HEK293 (cell line): ENCODE measurements around the gene CACUL1.

Source experiments
- CTCF ChIA-PET: fragments of 350-600 bp; formaldehyde crosslinking; extraction: SDS; loops from one replicate; lab custom pipeline; 2021; ENCODE audit warnings: antibody characterized with exemption; lab: Yijun Ruan, JAX
- POLR2A ChIA-PET: fragments of 300-600 bp; formaldehyde crosslinking; extraction: SDS; loops from one replicate; lab custom pipeline; 2020; ENCODE audit warnings: antibody characterized with exemption, inconsistent platforms; lab: Yijun Ruan, JAX
- H3K27ac ChIP-seq: fragments of 200-500 bp; sonication (Bioruptor generic); 2 replicates; pipeline ENCODE4 v1.5.1; 2014; ENCODE audit warnings: low read depth, low read length, control low read depth, inconsistent platforms; ENCODE audit errors: extremely low read depth
- H3K36me3 ChIP-seq, 2 experiments: fragments of 200-500 bp in 1 of 2; sonication (Bioruptor generic) in 1 of 2; 1 replicate in 1 of 2; 2 replicates in 1 of 2; pipeline ENCODE4 v1.5.1; 2014 to 2017; ENCODE audit warnings: inconsistent platforms in 2 of 2, low read length in 2 of 2; ENCODE audit not compliant: control insufficient read depth in 2 of 2, insufficient read depth in 1 of 2
- H3K4me1 ChIP-seq: fragments of 200-500 bp; sonication (Bioruptor generic); 2 replicates; pipeline ENCODE4 v1.5.1; 2014; ENCODE audit warnings: mild to moderate bottlenecking, low read length, inconsistent platforms; ENCODE audit not compliant: control insufficient read depth, insufficient read depth
- H3K4me3 ChIP-seq: 2 replicates; pipeline ENCODE4 v1.5.1; 2011; ENCODE audit warnings: low read depth, mild to moderate bottlenecking, control low read depth, low read length, moderate library complexity
- H3K9me3 ChIP-seq: fragments of 200-500 bp; sonication (Bioruptor generic); 2 replicates; pipeline ENCODE4 v1.5.1; 2014; ENCODE audit warnings: low read depth, low read length, inconsistent platforms; ENCODE audit not compliant: control insufficient read depth, insufficient read depth
- PRDM1 ChIP-seq: fragments of 450-650 bp; formaldehyde crosslinking; IDR thresholded peaks from 2 replicates; pipeline ENCODE4; 2016; ENCODE audit warnings: missing biosample characterization, missing genetic modification characterization
- ZBTB11 ChIP-seq: fragments of 450-650 bp; formaldehyde crosslinking; conservative IDR thresholded peaks from 2 replicates; pipeline ENCODE4 v1.5.1; 2016; ENCODE audit warnings: low read depth, missing biosample characterization, missing genetic modification characterization
- ZBTB17 ChIP-seq: fragments of 450-650 bp; formaldehyde crosslinking; IDR thresholded peaks from 2 replicates; pipeline ENCODE4 v1.5.1; 2016; ENCODE audit warnings: missing biosample characterization, missing genetic modification characterization
- ZBTB21 ChIP-seq: fragments of 450-650 bp; formaldehyde crosslinking; IDR thresholded peaks from 2 replicates; pipeline ENCODE4 v1.5.1; 2017; ENCODE audit warnings: missing biosample characterization, missing genetic modification characterization
- ZNF138 ChIP-seq: fragments of 450-650 bp; formaldehyde crosslinking; IDR thresholded peaks from 2 replicates; pipeline ENCODE4 v1.5.1; 2016; ENCODE audit warnings: missing biosample characterization, missing genetic modification characterization, borderline replicate concordance
- ZNF362 ChIP-seq: fragments of 450-650 bp; formaldehyde crosslinking; IDR thresholded peaks from 2 replicates; pipeline ENCODE4 v1.5.1; 2016; ENCODE audit warnings: missing biosample characterization, missing genetic modification characterization
- ZNF394 ChIP-seq: fragments of 450-650 bp; formaldehyde crosslinking; IDR thresholded peaks from 2 replicates; pipeline ENCODE4 v1.5.1; 2016; ENCODE audit warnings: missing biosample characterization, missing genetic modification characterization, mild to moderate bottlenecking, moderate library complexity, borderline replicate concordance
- ZNF404 ChIP-seq: fragments of 450-650 bp; formaldehyde crosslinking; IDR thresholded peaks from 2 replicates; pipeline ENCODE4 v1.5.1; 2017; ENCODE audit warnings: missing biosample characterization, missing genetic modification characterization
- ZNF610 ChIP-seq: fragments of 450-650 bp; formaldehyde crosslinking; IDR thresholded peaks from 2 replicates; pipeline ENCODE4 v1.5.1; 2016; ENCODE audit warnings: missing biosample characterization, missing genetic modification characterization, borderline replicate concordance
- ZNF654 ChIP-seq: fragments of 450-650 bp; formaldehyde crosslinking; IDR thresholded peaks from 2 replicates; pipeline ENCODE4 v1.5.1; 2016; ENCODE audit warnings: low read depth, missing biosample characterization, missing genetic modification characterization
- ZNF777 ChIP-seq: fragments of 450-650 bp; formaldehyde crosslinking; IDR thresholded peaks from 2 replicates; pipeline ENCODE4 v1.5.1; 2017; ENCODE audit warnings: missing biosample characterization, missing genetic modification characterization, borderline replicate concordance
- TF ChIP-seq, protein P1 (sequence below): fragments of 450-650 bp; formaldehyde crosslinking; IDR thresholded peaks from 2 replicates; pipeline ENCODE4 v1.5.1; 2016; ENCODE audit warnings: missing biosample characterization, missing genetic modification characterization
- TF ChIP-seq, protein P2 (sequence below): fragments of 450-650 bp; formaldehyde crosslinking; IDR thresholded peaks from 2 replicates; pipeline ENCODE4 v1.5.1; 2017; ENCODE audit warnings: missing biosample characterization, missing genetic modification characterization
- TF ChIP-seq, protein P3 (sequence below): fragments of 450-650 bp; formaldehyde crosslinking; IDR thresholded peaks from 2 replicates; pipeline ENCODE4 v1.5.1; 2016; ENCODE audit warnings: missing biosample characterization, missing genetic modification characterization

CACUL1 gene

GRCh38 chr10:118723466-118723865, 31.3 kb downstream of the CACUL1 start:
- TF ChIP-seq PRDM1 (no peak), ZNF777 (tag by site-specific recombination) (no peak), ZNF394 (no peak), ZNF138 (tag by site-specific recombination) (no peak), ZNF404 (tag by site-specific recombination) (no peak)
- TF ChIP-seq, protein P1, sequence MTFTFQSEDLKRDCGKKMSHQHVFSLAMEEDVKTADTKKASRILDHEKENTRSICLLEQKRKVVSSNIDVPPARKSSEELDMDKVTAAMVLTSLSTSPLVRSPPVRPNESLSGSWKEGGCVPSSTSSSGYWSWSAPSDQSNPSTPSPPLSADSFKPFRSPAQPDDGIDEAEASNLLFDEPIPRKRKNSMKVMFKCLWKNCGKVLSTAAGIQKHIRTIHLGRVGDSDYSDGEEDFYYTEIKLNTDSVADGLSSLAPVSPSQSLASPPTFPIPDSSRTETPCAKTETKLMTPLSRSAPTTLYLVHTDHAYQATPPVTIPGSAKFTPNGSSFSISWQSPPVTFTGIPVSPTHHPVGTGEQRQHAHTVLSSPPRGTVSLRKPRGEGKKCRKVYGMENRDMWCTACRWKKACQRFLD (tag by site-specific recombination), result no peak
- Histone ChIP-seq H3K4me3 (no peak overlapping the region), H3K4me1 (peaks cover 13% of the 10 kb centered on the region), H3K27ac (no peak overlapping the region), H3K9me3 (no peaks in the 10 kb centered on the region), H3K36me3 (no peaks in the 10 kb centered on the region; a peak in 1 of 3 replicates)
- ChIA-PET CTCF (interaction anchor here (0.6 to 0.7 kb wide), 2 partner anchors 118 to 127 kb away, joined by 4 read pairs; no protein-coding TSS in a partner anchor), POLR2A (no interaction called here)

DNA sequence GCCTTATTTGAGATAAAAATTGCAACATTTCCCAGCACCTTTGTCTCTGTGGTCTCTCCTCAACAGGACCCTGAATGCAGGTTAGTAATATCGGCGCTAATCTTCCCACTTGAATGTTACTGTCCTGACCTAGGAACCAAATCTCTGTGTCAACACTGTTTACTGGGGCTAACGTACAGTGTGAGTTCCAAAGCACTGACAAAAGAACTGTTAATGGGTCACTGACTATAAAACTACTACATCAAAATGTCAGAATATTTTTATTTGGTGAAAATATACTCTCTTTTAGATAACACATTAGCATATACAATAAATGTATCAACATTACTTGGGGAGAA, 33.3 kb downstream of the CACUL1 start:
- Histone ChIP-seq H3K4me1 (peaks cover 10% of the 10 kb centered on the region), H3K9me3 (no peaks in the 10 kb centered on the region), H3K27ac (no peak overlapping the region), H3K4me3 (no peak overlapping the region), H3K36me3 (no peaks in the 10 kb centered on the region; a peak in 1 of 3 replicates)
- CTCF ChIA-PET, result interaction anchor here (0.6 to 3.6 kb wide), 9 partner anchors 8 to 153 kb away, joined by 3 to 74 read pairs (median 3); no protein-coding TSS in a partner anchor
- TF ChIP-seq, protein P2, sequence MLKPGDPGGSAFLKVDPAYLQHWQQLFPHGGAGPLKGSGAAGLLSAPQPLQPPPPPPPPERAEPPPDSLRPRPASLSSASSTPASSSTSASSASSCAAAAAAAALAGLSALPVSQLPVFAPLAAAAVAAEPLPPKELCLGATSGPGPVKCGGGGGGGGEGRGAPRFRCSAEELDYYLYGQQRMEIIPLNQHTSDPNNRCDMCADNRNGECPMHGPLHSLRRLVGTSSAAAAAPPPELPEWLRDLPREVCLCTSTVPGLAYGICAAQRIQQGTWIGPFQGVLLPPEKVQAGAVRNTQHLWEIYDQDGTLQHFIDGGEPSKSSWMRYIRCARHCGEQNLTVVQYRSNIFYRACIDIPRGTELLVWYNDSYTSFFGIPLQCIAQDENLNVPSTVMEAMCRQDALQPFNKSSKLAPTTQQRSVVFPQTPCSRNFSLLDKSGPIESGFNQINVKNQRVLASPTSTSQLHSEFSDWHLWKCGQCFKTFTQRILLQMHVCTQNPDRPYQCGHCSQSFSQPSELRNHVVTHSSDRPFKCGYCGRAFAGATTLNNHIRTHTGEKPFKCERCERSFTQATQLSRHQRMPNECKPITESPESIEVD, result 0 out of 2 replicates have a peak, but pooled peaks have one; percentile 5
- no peak for TF ChIP-seq ZNF362 (tag by site-specific recombination)
- peak; percentile 54; the same call in 1 of the 2 replicates for TF ChIP-seq ZBTB11
- POLR2A ChIA-PET, result no interaction called here

- no peaks in the 10 kb centered on the region for H3K9me3 ChIP-seq
- TF ChIP-seq ZBTB21 (tag by site-specific recombination), result no peak
- TF ChIP-seq ZNF610, result no peak
- TF ChIP-seq, protein P3, sequence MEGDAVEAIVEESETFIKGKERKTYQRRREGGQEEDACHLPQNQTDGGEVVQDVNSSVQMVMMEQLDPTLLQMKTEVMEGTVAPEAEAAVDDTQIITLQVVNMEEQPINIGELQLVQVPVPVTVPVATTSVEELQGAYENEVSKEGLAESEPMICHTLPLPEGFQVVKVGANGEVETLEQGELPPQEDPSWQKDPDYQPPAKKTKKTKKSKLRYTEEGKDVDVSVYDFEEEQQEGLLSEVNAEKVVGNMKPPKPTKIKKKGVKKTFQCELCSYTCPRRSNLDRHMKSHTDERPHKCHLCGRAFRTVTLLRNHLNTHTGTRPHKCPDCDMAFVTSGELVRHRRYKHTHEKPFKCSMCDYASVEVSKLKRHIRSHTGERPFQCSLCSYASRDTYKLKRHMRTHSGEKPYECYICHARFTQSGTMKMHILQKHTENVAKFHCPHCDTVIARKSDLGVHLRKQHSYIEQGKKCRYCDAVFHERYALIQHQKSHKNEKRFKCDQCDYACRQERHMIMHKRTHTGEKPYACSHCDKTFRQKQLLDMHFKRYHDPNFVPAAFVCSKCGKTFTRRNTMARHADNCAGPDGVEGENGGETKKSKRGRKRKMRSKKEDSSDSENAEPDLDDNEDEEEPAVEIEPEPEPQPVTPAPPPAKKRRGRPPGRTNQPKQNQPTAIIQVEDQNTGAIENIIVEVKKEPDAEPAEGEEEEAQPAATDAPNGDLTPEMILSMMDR (tag by site-specific recombination), result peak; percentile 47; the same call in 1 of the 2 replicates
- TF ChIP-seq ZBTB17, result 0 out of 2 replicates have a peak, but pooled peaks have one; percentile 3
- TF ChIP-seq ZNF654 (tag by site-specific recombination), result peak; percentile 75
- TF ChIP-seq, all 188 proteins: peak for 3
- H3K27ac ChIP-seq, result no peak overlapping the region
- ChIA-PET CTCF (interaction anchor here (0.6 to 3.6 kb wide), 16 partner anchors 8 to 262 kb away, joined by 3 to 74 read pairs (median 4); no protein-coding TSS in a partner anchor), POLR2A (no interaction called here)
- H3K36me3 ChIP-seq, result no peaks in the 10 kb centered on the region; a peak in 1 of 3 replicates
- H3K4me3 ChIP-seq, result no peak overlapping the region
- peaks cover 5% of the 10 kb centered on the region; the same call in 1 of the 2 replicates for H3K4me1 ChIP-seq
Measured at GRCh38 chr10:118720685-118721538, 33.9 kb downstream of the CACUL1 start.
